Hepatocyte (in vitro differentiated cells): Measurements from ENCODE around the gene RAPGEFL1. TPM values are rescaled to one million over a fixed set of nuclear protein-coding genes. Genes with fewer than 3 reads are reported as not detected.
"Not testable (repeated sequence)": the region's sequence is repeated elsewhere in the genome, so short reads cannot be mapped to it uniquely, and the experiment has no call there.

Source experiments
- DNase-seq: peaks from one replicate; pipeline ENCODE4 v3.0.0-alpha.2; 2016; ENCODE audit warnings: low spot score
- H2AFZ ChIP-seq: fragments of 200-600 bp; sonication (generic); 2 replicates; pipeline ENCODE4 v1.6.0; 2016; ENCODE audit warnings: antibody characterized with exemption, mild to moderate bottlenecking
- H3K27ac ChIP-seq: fragments of 200-600 bp; sonication (generic); 2 replicates; pipeline ENCODE4 v1.5.1; 2016; ENCODE audit warnings: mild to moderate bottlenecking
- H3K27me3 ChIP-seq: fragments of 200-600 bp; sonication (generic); 2 replicates; pipeline ENCODE4 v1.6.1; 2016
- H3K36me3 ChIP-seq: fragments of 200-600 bp; sonication (generic); replicated peaks from 2 replicates; pipeline ENCODE4 v1.5.1; 2016; ENCODE audit warnings: low read depth; ENCODE audit not compliant: insufficient read depth
- H3K4me1 ChIP-seq: fragments of 200-600 bp; sonication (generic); 2 replicates; pipeline ENCODE4 v1.5.1; 2016; ENCODE audit warnings: mild to moderate bottlenecking, moderate library complexity; ENCODE audit not compliant: insufficient read depth
- H3K4me2 ChIP-seq: fragments of 200-600 bp; sonication (generic); 2 replicates; pipeline ENCODE4 v1.6.0; 2016
- H3K4me3 ChIP-seq: fragments of 200-600 bp; sonication (generic); 2 replicates; pipeline ENCODE4 v1.5.1; 2016; ENCODE audit warnings: mild to moderate bottlenecking
- H3K79me2 ChIP-seq: fragments of 200-600 bp; sonication (generic); 2 replicates; pipeline ENCODE4 v1.6.0; 2017; ENCODE audit warnings: mild to moderate bottlenecking
- H3K9me2 ChIP-seq: fragments of 200-600 bp; sonication (generic); replicated peaks from 2 replicates; pipeline ENCODE4 v1.6.0; 2017; ENCODE audit warnings: mild to moderate bottlenecking; ENCODE audit not compliant: insufficient read depth
- H3K9me3 ChIP-seq: fragments of 200-600 bp; sonication (generic); 2 replicates; pipeline ENCODE4 v1.5.1; 2016; ENCODE audit warnings: low read depth, mild to moderate bottlenecking
- H4K20me1 ChIP-seq: fragments of 200-600 bp; sonication (generic); 2 replicates; pipeline ENCODE4 v1.6.0; 2016; ENCODE audit warnings: mild to moderate bottlenecking; ENCODE audit not compliant: insufficient read depth, poor library complexity, severe bottlenecking
- EZH2 ChIP-seq: fragments of 200-600 bp; sonication (generic); IDR thresholded peaks from 2 replicates; pipeline ENCODE4 v1.6.1; 2016; ENCODE audit warnings: antibody characterized with exemption, mild to moderate bottlenecking, borderline replicate concordance
- EZH2phosphoT487 ChIP-seq: fragments of 200-600 bp; sonication (generic); IDR thresholded peaks from one replicate; pipeline ENCODE4 v1.6.1; 2018; ENCODE audit warnings: antibody characterized with exemption, mild to moderate bottlenecking, low read depth, moderate library complexity; ENCODE audit not compliant: unreplicated experiment, severe bottlenecking
- WGBS: methylation state at CpG from one replicate; pipeline ENCODE4 v1.1.6; 2016; ENCODE audit warnings: low lambda C conversion rate; ENCODE audit errors: missing lambda C conversion rate; 5-methylcytosine and 5-hydroxymethylcytosine counted together
- polyA plus RNA-seq: library from polyadenylated mRNA; unstranded; fragments of >200 nt; fragmentation: Nextera tagmentation; extraction: Ambion mirVana; gene quantifications from 2 replicates; pipeline ENCODE4 v1.2.1, GENCODE V29; 2016
- total RNA-seq: library from RNA; depleted of rRNA; stranded (reverse); fragments of >200 nt; gene quantifications from 2 replicates; pipeline ENCODE4 v1.2.3, GENCODE V29; 2014
- TF ChIP-seq, protein P1 (sequence below): fragments of 200-600 bp; sonication (generic); IDR thresholded peaks from 2 replicates; pipeline ENCODE4 v1.5.1; 2016; ENCODE audit warnings: antibody characterized with exemption, mild to moderate bottlenecking; ENCODE audit not compliant: poor library complexity

The RAPGEFL1 gene
- total and polyA plus RNA-seq, 2 experiments from 2014 or later = 4.2 to 4.9 TPM

DNA sequence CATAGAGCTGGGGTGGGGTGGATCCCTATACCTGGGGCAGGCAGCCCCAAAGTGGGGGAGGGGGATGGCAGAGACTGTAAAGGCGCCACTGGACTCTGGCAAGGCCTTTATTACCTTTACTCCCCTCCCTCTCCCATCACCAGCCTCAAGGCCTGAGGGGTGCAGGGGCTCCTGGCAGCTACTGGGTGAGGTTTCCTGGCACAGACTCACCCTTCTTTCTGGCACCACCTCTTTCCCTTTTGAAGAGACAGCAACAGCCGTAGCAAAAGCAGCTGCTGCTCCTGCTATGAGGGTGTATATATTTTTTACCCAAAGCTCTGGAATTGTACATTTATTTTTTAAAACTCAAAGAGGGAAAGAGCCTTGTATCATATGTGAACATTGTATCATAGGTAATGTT, 17.6 kb downstream of the RAPGEFL1 start:
- Histone ChIP-seq H3K36me3 (no peaks in the 10 kb centered on the region), H3K4me1 (peaks cover 6% of the 10 kb centered on the region)
- 73% methylated on average over 2 of the region's 2 CpGs for WGBS

DNA sequence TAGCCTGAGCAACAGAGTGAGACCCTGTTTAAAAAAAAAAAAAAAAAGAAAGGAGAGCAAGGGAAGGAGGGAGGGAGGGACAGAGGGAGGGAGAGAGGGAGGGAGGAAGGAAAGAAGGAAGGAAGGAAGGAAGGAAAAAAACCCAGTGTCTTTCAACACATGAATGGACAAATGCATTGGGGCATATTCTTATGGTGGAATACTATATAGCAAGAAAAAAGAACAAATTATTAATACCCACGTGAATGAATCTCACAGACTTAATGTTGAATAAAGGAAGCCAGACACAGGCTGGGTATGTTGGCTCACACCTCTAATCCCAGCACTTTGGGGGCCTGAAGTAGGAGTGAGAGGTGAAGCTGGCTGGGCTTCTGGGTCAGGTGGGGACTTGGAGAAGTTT, 20.3 kb downstream of the RAPGEFL1 start:
- H3K9me2 ChIP-seq = no peaks in the 10 kb centered on the region
- H3K4me2 ChIP-seq = no peak overlapping the region
- H3K79me2 ChIP-seq = no peaks in the 10 kb centered on the region
- H3K4me3 ChIP-seq = no peak overlapping the region
- WGBS = 72% methylated on average over 1 of the region's 1 CpG
- no peak overlapping the region for H3K27ac ChIP-seq
- no peaks in the 10 kb centered on the region for H3K27me3 ChIP-seq
- TF ChIP-seq EZH2 = no peak
- no peak for TF ChIP-seq EZH2phosphoT487
- TF ChIP-seq, protein P1, sequence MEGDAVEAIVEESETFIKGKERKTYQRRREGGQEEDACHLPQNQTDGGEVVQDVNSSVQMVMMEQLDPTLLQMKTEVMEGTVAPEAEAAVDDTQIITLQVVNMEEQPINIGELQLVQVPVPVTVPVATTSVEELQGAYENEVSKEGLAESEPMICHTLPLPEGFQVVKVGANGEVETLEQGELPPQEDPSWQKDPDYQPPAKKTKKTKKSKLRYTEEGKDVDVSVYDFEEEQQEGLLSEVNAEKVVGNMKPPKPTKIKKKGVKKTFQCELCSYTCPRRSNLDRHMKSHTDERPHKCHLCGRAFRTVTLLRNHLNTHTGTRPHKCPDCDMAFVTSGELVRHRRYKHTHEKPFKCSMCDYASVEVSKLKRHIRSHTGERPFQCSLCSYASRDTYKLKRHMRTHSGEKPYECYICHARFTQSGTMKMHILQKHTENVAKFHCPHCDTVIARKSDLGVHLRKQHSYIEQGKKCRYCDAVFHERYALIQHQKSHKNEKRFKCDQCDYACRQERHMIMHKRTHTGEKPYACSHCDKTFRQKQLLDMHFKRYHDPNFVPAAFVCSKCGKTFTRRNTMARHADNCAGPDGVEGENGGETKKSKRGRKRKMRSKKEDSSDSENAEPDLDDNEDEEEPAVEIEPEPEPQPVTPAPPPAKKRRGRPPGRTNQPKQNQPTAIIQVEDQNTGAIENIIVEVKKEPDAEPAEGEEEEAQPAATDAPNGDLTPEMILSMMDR = no peak
- H3K9me3 ChIP-seq = no peaks in the 10 kb centered on the region
- H4K20me1 ChIP-seq = no peaks in the 10 kb centered on the region
- DNase-seq = no peak
- no peaks in the 10 kb centered on the region for H3K4me1 ChIP-seq
- no peak overlapping the region for H2AFZ ChIP-seq
- no peaks in the 10 kb centered on the region for H3K36me3 ChIP-seq

More for the DNA sequence above, 17.6 kb downstream of the RAPGEFL1 start:
- TF ChIP-seq, protein P1 = no peak
- TF ChIP-seq EZH2 (no peak), EZH2phosphoT487 (no peak)
- Histone ChIP-seq H3K4me3 (no peak overlapping the region), H3K9me3 (no peaks in the 10 kb centered on the region), H3K79me2 (no peaks in the 10 kb centered on the region), H3K27me3 (no peaks in the 10 kb centered on the region), H3K9me2 (no peaks in the 10 kb centered on the region), H3K4me2 (no peak overlapping the region), H4K20me1 (no peaks in the 10 kb centered on the region), H3K27ac (no peak overlapping the region), H2AFZ (no peak overlapping the region)
- no peak for DNase-seq

DNA sequence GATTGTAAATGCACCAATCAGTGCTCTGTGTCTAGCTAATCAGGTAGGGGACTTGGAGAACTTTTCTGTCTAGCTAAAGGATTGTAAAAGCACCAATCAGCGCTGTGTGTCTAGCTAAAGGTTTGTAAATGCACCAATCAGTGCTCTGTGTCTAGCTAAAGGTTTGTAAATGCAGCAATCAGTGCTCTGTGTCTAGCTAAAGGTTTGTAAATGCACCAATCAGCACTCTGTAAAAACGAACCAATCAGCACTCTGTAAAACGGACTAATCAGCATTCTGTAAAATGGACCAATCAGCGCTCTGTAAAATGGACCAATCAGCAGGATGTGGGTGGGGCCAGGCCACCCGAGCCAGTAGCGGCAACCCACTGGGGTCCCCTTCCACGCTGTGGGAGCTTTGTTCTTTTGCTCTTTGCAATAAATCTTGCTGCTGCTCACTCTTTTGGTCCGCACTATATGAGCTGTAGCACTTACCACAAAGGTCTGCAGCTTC, 20.7 kb downstream of the RAPGEFL1 start:
- H3K36me3 ChIP-seq, H3K27ac ChIP-seq, H2AFZ ChIP-seq, H3K4me3 ChIP-seq, H3K9me3 ChIP-seq, H3K4me2 ChIP-seq, H4K20me1 ChIP-seq, H3K9me2 ChIP-seq, H3K79me2 ChIP-seq, H3K27me3 ChIP-seq, DNase-seq, H3K4me1 ChIP-seq: not testable (repeated sequence)
- 88% methylated on average over 8 of the region's 8 CpGs for WGBS

DNA sequence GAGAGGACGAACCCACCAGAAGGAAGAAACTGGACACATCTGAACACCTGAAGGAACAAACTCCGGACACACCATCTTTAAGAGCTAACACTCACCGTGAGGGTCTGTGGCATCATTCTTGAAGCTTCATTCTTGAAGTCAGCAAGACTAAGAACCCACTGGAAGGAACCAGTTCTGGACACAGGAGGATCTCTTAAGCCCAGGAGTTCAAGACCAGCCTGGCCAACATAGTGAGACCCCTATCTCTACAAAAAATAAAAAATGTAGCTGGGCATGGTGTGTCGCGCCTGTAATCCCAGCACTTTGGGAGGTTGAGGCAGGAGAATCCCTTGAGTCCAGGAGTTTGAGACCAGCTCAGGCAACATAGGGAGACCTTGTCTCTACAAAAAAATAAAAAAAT, 21.3 kb downstream of the RAPGEFL1 start:
- no peaks in the 10 kb centered on the region for H3K9me2 ChIP-seq
- WGBS = 94% methylated on average over 5 of the region's 5 CpGs
- no peaks in the 10 kb centered on the region for H3K36me3 ChIP-seq
- no peak overlapping the region for H3K4me3 ChIP-seq
- H3K27me3 ChIP-seq = no peaks in the 10 kb centered on the region
- H3K4me1 ChIP-seq = no peaks in the 10 kb centered on the region
- no peaks in the 10 kb centered on the region for H3K9me3 ChIP-seq
- DNase-seq = no peak
- H3K27ac ChIP-seq = no peak overlapping the region
- H2AFZ ChIP-seq = no peak overlapping the region
- no peaks in the 10 kb centered on the region for H4K20me1 ChIP-seq
- H3K79me2 ChIP-seq = no peaks in the 10 kb centered on the region
- H3K4me2 ChIP-seq = no peak overlapping the region
- TF ChIP-seq, protein P1 = no peak
- TF ChIP-seq EZH2 (no peak), EZH2phosphoT487 (no peak)
